DMS 273 treated with DMSO at 0.1 percent for 48 hours (cell line): ENCODE results near the gene KCNJ4.

Experiments used
- DNase-seq: peaks from one replicate; lab custom pipeline; 2025; lab: John Stamatoyannopoulos, UW

Gene KCNJ4

GRCh38 chr22:38455076-38455529 is at the start of gene KCNJ4:
KCNJ4 (minus strand) TSS chr22:38455199; CDS start chr22:38428132, 27,067 bp downstream.
- DNase-seq = no peak

- DNase-seq = no peak
Observed at GRCh38 chr22:38503021-38503420, 48.0 kb upstream of the KCNJ4 start.

GRCh38 chr22:38501797-38502672 is 47.0 kb upstream of the KCNJ4 start:
- no peak for DNase-seq

GRCh38 chr22:38497869-38498268 is 42.9 kb upstream of the KCNJ4 start:
- DNase-seq = no peak

GRCh38 chr22:38494939-38495338 is 39.9 kb upstream of the KCNJ4 start:
- no peak for DNase-seq

GRCh38 chr22:38494498-38494897 is 39.5 kb upstream of the KCNJ4 start:
- no peak for DNase-seq

- no peak for DNase-seq
Observed at GRCh38 chr22:38491707-38492348, 36.8 kb upstream of the KCNJ4 start.

GRCh38 chr22:38490915-38491314 is 35.9 kb upstream of the KCNJ4 start:
- no peak for DNase-seq

GRCh38 chr22:38490475-38490874 is 35.5 kb upstream of the KCNJ4 start:
- DNase-seq = no peak

GRCh38 chr22:38489561-38490145 is 34.7 kb upstream of the KCNJ4 start:
- no peak for DNase-seq

- DNase-seq = no peak
Observed at GRCh38 chr22:38489142-38489541, 34.1 kb upstream of the KCNJ4 start.

- no peak for DNase-seq
Observed at GRCh38 chr22:38487946-38488345, 32.9 kb upstream of the KCNJ4 start.

GRCh38 chr22:38485783-38486182 is 30.8 kb upstream of the KCNJ4 start:
- no peak for DNase-seq

GRCh38 chr22:38484244-38484643 is 29.2 kb upstream of the KCNJ4 start:
- no peak for DNase-seq

- no peak for DNase-seq
Observed at GRCh38 chr22:38482662-38483308, 27.8 kb upstream of the KCNJ4 start.

- no peak for DNase-seq
Observed at GRCh38 chr22:38481871-38482332, 26.9 kb upstream of the KCNJ4 start.

GRCh38 chr22:38481162-38481870 is 26.3 kb upstream of the KCNJ4 start:
- no peak for DNase-seq

- no peak for DNase-seq
Observed at GRCh38 chr22:38479096-38479837, 24.3 kb upstream of the KCNJ4 start.

- no peak for DNase-seq
Observed at GRCh38 chr22:38477585-38477984, 22.6 kb upstream of the KCNJ4 start.

- no peak for DNase-seq
Observed at GRCh38 chr22:38474003-38474607, 19.1 kb upstream of the KCNJ4 start.
